Right ventricle myocardium superior (tissue), 1 donor: ENCODE results near the gene BHLHA9. TPM values are rescaled to one million over a fixed set of nuclear protein-coding genes. Genes with fewer than 3 reads are reported as not detected.
"Not testable (repeated sequence)": the region's sequence is repeated elsewhere in the genome, so short reads cannot be mapped to it uniquely, and the experiment has no call there.

Experiments
- ATAC-seq: fragments of 200-7000 bp; cut with Tn5 transposase; one replicate; pipeline ENCODE4 v1.9.1; 2020; ENCODE audit warnings: mild to moderate bottlenecking; ENCODE audit not compliant: poor library complexity
- DNase-seq: peaks from one replicate; pipeline ENCODE4 v3.0.0-alpha.2; 2020
- intact Hi-C: fragments of 100-400 bp; cut with DNase I; formaldehyde crosslinking; loops from one replicate; pipeline ENCODE4 v1.11.2; 2022
- long read RNA-seq: library from polyadenylated mRNA; unstranded; transcript quantifications from one replicate; pipeline ENCODE4 v2.0.0, GENCODE V29; 2021
- total RNA-seq: library from RNA; stranded (reverse); fragmentation: NEBNext Ultra II Directional; extraction: Animal tissue kit (Norgen Biotek cat#: 25700); gene quantifications from one replicate; pipeline ENCODE4 v1.2.1, GENCODE V29; 2021
- donor health status: DM: no; HTN: yes; CAD: no; lungs with severe emphysema.

BHLHA9 gene
- total RNA-seq: not detected
- long read RNA-seq: 0 reads

DNA sequence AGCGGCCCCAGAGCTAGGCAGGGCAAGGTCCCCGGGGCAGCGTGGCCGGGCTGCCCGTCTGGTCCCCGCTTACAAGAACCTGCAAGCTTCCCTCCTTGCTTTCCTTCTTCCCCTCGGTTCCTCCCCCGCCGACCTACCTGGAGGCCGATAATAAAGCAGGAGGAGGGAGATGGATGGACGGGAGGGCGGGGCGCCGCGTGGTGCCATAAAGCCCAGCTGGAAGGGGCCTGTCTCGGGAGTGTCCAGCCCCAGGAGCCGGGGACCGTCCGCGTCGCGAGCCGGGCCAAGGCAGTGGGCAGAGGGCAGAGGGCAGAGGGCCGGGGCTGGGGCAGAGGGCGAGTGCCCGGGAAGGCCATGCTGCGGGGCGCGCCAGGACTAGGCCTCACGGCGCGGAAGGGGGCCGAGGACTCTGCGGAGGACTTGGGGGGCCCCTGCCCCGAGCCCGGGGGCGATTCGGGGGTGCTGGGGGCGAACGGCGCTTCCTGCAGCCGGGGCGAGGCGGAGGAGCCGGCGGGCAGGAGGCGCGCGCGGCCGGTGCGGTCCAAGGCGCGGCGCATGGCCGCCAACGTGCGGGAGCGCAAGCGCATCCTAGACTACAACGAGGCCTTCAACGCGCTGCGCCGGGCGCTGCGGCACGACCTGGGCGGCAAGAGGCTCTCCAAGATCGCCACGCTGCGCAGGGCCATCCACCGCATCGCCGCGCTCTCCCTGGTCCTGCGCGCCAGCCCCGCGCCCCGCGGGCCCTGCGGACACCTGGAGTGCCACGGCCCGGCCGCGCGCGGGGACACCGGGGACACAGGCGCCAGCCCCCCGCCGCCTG lies at the start of gene BHLHA9:
TSS of gene BHLHA9 (plus strand) at position 235 of the 820 bp plus-strand sequence. CDS start at position 355, 120 bp downstream.
- ATAC-seq: no peak
- intact Hi-C loops: no loop called here

GRCh38 chr17:1221209-1221608 lies 49.0 kb upstream of the BHLHA9 start:
- ATAC-seq: no peak
- DNase-seq: no peak
- intact Hi-C loops: no loop called here

More for the DNA sequence above, at the start of gene BHLHA9:
- no peak for DNase-seq

DNA sequence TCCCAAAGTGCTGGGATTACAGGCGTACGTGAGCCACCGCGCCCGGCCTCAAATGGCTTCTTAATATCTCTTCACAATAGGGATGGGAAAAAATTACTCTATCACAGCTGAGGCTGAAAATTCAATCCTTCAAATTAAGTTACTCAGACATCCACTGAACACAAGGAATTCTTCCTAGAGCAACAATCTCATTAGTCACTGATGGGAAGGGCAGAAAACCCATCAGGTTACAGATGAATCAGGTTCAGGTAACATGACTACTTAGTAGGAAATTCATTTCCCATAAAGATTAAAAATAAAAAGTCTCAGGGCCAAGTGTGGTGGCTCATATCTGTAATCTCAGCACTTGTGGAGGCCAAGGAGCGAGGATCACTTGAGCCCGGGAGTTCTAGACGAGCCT lies 47.9 kb upstream of the BHLHA9 start:
- intact Hi-C loops: no loop called here
- no peak for DNase-seq
- ATAC-seq: no peak

DNA sequence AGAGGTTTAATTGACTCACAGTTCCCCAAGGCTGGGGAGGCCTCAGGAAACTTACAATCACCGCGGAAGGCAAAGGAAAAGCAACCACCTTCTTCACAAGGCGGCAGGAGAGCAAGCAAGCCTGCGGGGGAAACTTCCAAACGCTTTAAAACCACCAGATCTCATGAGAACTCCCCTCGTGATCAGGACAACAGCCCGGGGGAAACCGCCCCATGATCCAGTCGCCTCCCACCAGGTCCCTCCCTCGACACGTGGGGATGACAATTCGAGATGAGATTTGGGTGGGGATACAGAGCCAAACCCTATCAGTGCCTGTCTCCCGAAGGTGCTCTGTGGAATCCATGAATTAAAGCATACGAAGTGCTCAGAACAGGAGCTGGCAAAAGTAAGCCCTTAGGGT lies 46.6 kb upstream of the BHLHA9 start:
- ATAC-seq: no peak
- DNase-seq: no peak
- intact Hi-C loops: no loop called here

- intact Hi-C loops: no loop called here
- ATAC-seq: no peak
- DNase-seq: no peak
Measured at GRCh38 chr17:1224330-1224729, 45.9 kb upstream of the BHLHA9 start.

- DNase-seq (no peak), ATAC-seq (no peak)
- intact Hi-C loops: no loop called here
Measured at GRCh38 chr17:1226308-1226707, 43.9 kb upstream of the BHLHA9 start.

GRCh38 chr17:1227365-1227764 lies 42.9 kb upstream of the BHLHA9 start:
- DNase-seq (no peak), ATAC-seq (no peak)
- intact Hi-C loops: no loop called here

DNA sequence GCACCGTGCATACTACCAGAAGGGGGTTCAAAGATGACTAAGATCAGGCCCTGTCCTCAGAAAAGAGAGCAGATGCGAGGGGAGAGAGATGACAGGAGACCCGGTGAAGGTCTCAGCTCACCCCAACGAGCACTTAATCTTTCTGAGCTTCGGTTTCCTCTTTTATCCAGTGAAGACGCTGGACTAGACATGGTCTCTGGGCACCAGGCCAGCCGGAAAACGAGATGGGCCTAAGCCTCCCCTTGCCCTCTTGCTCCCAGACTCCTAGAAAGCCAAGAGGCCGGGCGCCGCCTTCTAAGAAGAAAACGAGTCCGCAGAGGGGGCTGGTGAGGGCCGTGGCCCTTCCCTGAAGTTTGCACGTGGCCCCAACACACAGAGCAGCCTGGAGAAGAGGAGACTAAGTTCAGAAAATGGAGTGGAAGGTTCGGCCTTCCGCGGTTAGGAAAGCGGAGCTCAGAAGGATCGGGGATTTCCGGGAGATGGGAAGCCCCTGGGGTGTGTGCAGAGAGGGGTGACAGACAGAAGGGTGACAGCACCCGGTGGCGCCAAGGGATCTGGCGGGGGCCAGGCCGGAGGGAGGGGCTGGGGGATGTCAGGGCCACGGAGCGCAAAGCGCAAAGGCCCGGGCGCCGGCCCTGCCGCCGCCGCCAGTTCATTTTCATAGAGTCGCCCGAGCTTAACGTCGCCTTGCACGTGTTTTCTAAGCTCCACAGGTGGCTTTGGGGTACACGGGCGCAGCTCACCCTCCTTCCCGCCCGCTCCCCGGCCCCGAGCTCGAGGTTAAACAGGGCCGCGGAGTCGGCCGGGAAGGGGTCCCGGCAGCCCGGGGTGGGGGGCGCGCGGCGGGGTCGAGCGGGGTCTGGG lies 42.1 kb upstream of the BHLHA9 start:
- intact Hi-C loops: no loop called here
- DNase-seq (peak; percentile 73), ATAC-seq (no peak)

GRCh38 chr17:1228781-1229348 lies 41.4 kb upstream of the BHLHA9 start:
- ATAC-seq (no peak), DNase-seq (no peak)
- intact Hi-C loops: no loop called here

DNA sequence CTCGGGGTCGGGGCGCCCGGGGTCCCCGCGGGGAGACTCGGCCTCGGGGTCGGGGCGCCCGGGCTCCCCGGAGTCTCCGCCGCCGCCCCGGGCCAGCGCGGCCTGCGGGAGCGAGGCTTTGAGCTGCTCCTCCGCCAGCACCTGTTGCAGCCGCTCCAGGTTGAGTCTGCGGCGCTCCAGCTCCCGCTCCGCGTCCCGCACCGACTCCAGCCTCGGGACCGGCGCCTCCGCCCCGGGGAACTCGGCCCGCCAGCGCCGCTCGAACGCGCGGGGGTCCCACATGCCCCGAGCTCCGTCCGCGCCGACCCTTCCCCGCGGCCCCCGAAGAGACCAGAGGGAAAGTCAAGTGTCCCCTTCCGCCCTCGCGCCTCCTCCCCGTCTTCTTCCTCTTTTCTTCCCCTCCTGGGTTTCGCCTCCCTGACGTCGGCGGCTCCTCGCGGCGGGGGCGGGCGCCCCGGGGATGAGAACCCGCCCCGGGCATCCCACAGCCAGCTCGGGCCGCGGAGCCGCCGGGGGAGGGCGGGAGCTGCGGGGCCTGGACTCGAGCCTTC lies 40.8 kb upstream of the BHLHA9 start:
- DNase-seq: peak; percentile 85
- intact Hi-C loops: no loop called here
- ATAC-seq: peak; percentile 70

DNA sequence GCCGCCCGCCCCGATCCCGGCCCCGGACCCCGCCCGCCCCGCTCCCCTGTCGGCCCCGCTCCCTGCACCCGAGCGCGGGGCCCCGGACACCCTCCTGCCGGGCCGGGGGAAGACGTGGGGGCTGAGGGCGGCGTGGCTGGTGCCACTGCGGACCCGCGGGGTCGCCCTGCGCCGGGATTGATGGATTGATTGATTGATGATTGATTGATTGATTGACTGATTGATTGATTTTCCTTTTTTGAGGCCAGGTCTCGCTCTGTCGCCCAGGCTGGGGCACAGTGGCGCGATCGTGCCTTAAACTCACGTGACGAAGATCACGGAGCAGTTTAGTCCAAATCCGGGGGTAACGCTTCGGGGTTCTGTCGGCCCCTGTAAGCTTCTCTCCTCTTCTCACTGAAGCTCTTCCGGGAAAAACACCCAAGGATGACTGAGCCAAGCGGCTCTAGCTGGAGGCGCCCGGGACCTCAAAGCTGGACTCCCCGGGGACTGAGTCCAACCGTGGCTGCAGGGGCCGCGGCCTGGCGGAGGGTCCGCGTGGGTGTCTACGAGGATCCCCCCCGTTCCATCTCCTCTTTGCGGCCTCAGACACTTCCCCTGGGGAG lies 40.2 kb upstream of the BHLHA9 start:
- intact Hi-C loops: no loop called here
- DNase-seq: no peak
- no peak for ATAC-seq

GRCh38 chr17:1231456-1231855 lies 38.8 kb upstream of the BHLHA9 start:
- intact Hi-C loops: no loop called here
- ATAC-seq: peak; percentile 49

GRCh38 chr17:1232331-1232730 lies 37.9 kb upstream of the BHLHA9 start:
- ATAC-seq (no peak), DNase-seq (peak; percentile 17)
- intact Hi-C loops: no loop called here

More at GRCh38 chr17:1231456-1231855, 38.8 kb upstream of the BHLHA9 start:
- peak; percentile 72 for DNase-seq

DNA sequence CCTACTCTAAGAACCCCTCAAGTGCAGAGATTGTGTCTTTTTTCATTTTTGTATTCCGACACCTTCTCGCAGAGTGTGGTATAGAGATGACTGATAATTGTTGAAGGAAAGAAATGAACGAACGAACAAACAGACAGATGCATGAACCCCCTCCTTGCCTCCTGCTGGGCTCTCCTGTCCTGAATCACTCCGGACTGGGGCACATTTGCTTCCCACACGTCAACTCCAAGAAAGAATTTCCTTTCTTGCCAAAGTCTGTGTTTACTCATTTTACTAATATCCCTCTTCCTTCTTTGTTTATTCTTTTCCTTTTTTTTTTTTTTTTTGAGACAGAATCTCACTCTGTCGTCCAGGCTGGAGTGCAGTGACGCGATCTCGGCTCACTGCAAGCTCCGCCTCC lies 37.5 kb upstream of the BHLHA9 start:
- DNase-seq: no peak
- intact Hi-C loops: no loop called here

DNA sequence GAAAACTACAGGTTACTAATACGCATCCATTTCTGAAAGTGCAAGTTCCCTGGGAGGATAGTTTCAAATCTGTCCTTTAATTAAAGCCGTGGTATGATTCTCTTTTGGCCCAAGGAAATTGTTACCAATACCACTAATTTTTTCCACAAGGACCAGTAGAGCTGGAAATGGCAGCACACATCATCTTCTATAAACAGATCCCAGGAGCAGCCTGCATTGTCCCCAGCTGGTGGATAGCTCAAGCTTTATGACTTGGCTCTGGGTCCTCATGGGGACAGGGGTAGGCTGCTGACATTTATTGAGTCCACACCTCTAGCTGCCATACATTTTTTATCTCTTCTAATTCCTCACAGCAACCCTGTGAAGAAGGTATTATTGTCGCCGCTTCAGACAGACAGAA lies 35.8 kb upstream of the BHLHA9 start:
- no peak for DNase-seq
- intact Hi-C loops: no loop called here
- ATAC-seq: peak; percentile 49

More for the DNA sequence above, 37.5 kb upstream of the BHLHA9 start:
- ATAC-seq: no peak

DNA sequence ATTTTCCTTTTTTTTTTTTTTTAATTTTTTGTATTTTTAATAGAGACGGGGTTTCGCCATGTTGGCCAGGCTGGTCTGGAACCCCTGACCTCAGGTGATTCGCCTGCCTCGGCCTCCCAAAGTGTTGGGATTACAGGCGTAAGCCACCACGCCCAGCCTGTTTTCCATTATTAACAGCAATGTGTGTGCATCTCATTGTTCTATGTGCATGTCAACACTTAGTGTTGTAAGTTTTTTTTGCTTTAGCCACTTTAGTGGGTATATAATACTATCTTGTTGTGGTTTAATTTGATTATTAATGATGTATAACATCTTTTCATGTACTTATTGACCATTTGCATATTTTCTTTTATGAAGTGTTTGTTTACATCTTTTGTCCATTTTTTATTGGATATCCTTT lies 32.8 kb upstream of the BHLHA9 start:
- intact Hi-C loops: no loop called here
- ATAC-seq (no peak), DNase-seq (no peak)

DNA sequence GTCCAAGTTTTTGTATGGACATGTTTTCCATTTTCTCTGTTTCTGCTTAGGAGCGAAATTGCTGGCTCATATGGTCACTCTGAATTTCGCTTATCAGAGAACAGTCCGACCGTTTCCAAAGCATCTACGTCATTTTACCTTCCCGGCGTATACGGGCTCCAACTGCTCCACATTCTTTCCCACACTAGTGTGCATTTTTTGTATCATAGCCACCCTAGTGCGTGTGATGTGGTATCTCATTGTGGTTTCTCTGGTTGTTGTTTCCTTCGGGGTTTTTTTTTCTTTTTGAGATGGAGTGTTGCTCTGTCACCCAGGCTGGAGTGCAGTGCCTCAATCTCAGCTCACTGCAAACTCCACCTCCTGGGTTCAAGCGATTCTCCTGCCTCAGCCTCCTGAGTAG lies 31.0 kb upstream of the BHLHA9 start:
- DNase-seq (no peak), ATAC-seq (no peak)
- intact Hi-C loops: no loop called here

DNA sequence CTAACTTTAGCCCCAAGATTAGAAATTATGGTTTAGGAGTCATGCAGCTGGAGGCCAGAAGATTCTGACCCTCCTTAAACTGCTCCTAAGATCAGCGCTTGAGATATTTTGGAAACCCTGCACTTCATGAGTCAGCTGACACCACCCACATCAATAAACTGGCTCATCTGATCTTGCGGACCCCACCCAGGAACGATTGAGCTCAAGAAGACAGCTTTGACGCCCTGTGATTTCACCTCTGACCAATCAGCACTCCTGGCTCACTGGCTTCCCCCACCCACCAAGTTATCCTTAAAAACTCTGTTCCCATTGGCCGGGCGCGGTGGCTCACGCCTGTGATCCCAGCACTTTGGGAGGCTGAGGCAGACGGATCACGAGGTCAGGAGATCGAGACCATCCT lies 29.8 kb upstream of the BHLHA9 start:
- ATAC-seq, intact Hi-C loops, DNase-seq: not testable (repeated sequence)

- no peak for DNase-seq
- ATAC-seq: no peak
- intact Hi-C loops: no loop called here
Measured at GRCh38 chr17:1241929-1242328, 28.3 kb upstream of the BHLHA9 start.
